MM.1S (cell line): ENCODE measurements around the gene HBM.

Source experiments
- CTCF ChIP-seq: fragments of 300-600 bp; sonication (generic); IDR thresholded peaks from 2 replicates; pipeline ENCODE4 v1.5.1; 2016; ENCODE audit warnings: antibody characterized with exemption, low read length, mixed read lengths
- EZH2 ChIP-seq: fragments of 300-600 bp; sonication (generic); optimal IDR thresholded peaks from 2 replicates; pipeline ENCODE3; 2017; ENCODE audit warnings: low read depth, mild to moderate bottlenecking, antibody characterized with exemption, low read length, mixed read lengths
- EZH2phosphoT487 ChIP-seq: fragments of 300-600 bp; sonication (generic); IDR thresholded peaks from 2 replicates; pipeline ENCODE4 v1.6.1; 2018; ENCODE audit warnings: antibody characterized with exemption, low read length

- no peak for TF ChIP-seq EZH2
- no peak for TF ChIP-seq EZH2phosphoT487
- peak; percentile 88 for TF ChIP-seq CTCF
These were observed 15.8 kb downstream of the HBM start for GRCh38 chr16:181565-182021.
